Spleen (tissue), 7 donors: ENCODE data around the gene FGGY.

ENCODE experiments used
- CTCF ChIP-seq, 11 experiments: fragments of 200-600 bp in 7 of 11; fragments of 450-650 bp in 4 of 11; sonication (generic) in 4 of 11; IDR thresholded peaks in 8 of 11; conservative IDR thresholded peaks in 3 of 11; 1 replicate in 7 of 11; 2 replicates in 4 of 11; pipeline versions ENCODE4 v1.4.0 to v1.8.0; 2016 to 2021; ENCODE audit warnings: antibody characterized with exemption in 11 of 11, inconsistent platforms in 4 of 11, mild to moderate bottlenecking in 1 of 11
- POLR2A ChIP-seq, 3 donors: fragments of 450-650 bp; IDR thresholded peaks; one replicate each; pipeline ENCODE4 v1.5.1; 2017; ENCODE audit warnings: antibody characterized with exemption in 3 of 3, mild to moderate bottlenecking in 1 of 3
- POLR2AphosphoS5 ChIP-seq, 3 donors: sonication (generic); formaldehyde crosslinking; IDR thresholded peaks; one replicate each; pipeline ENCODE4 v1.5.1; 2017; ENCODE audit warnings: antibody characterized with exemption in 3 of 3
- donor health status: DM: no; HTN: no; CAD: no; lungs with moderate emphysema.
- donor health status: DM: no; HTN: no; CAD: no.
- donor health status: DM: no; HTN: no; CAD: no.

- TF ChIP-seq CTCF (IDR thresholded peaks at IDR 0.05 in 8 of 11, conservative IDR thresholded peaks at IDR 0.05 in 3 of 11) (no peak), POLR2A (IDR thresholded peaks at IDR 0.05) (no peak), POLR2AphosphoS5 (IDR thresholded peaks at IDR 0.05) (no peak)
Observed at GRCh38 chr1:59438058-59438560, 141.2 kb downstream of the FGGY start.
